WTC11 (cell line): ENCODE results near the gene TRAF7. TPM values are rescaled to one million over a fixed set of nuclear protein-coding genes. Genes with fewer than 3 reads are reported as not detected.
A peak's percentile ranks its signal among the peaks of the same experiment; 100 is the strongest.

Experiments used
- ATAC-seq: fragments of 200-7000 bp; cut with Tn5 transposase; 2 replicates; pipeline ENCODE4 v1.10.0; 2021; ENCODE audit warnings: mild to moderate bottlenecking, moderate library complexity
- CTCF ChIA-PET: fragments of 300-600 bp; sonication (Branson Sonifier 250); formaldehyde crosslinking; loops from one replicate; lab custom pipeline; 2021; ENCODE audit warnings: antibody characterized with exemption; lab: Charles Lee
- POLR2A ChIA-PET: fragments of 350-600 bp; sonication (Branson Sonifier 250); formaldehyde crosslinking; loops from one replicate; lab custom pipeline; 2021; ENCODE audit warnings: antibody characterized with exemption; lab: Charles Lee
- DNase-seq: peaks from one replicate; pipeline ENCODE4 v3.0.0; 2021; ENCODE audit warnings: low spot score
- H3K27ac Mint-ChIP-seq: 2 replicates; pipeline ENCODE4 v1.8.0; 2021; ENCODE audit warnings: mixed read lengths
- H3K27me3 Mint-ChIP-seq: 2 replicates; pipeline ENCODE4 v1.8.0; 2021; ENCODE audit warnings: low read depth, mild to moderate bottlenecking, moderate library complexity, mixed read lengths
- H3K36me3 Mint-ChIP-seq: 2 replicates; pipeline ENCODE4 v1.8.0; 2021; ENCODE audit warnings: mixed read lengths
- H3K4me1 Mint-ChIP-seq: 2 replicates; pipeline ENCODE4 v1.8.0; 2022; ENCODE audit warnings: mixed read lengths
- H3K4me3 Mint-ChIP-seq: 2 replicates; pipeline ENCODE4 v1.8.0; 2021; ENCODE audit warnings: mild to moderate bottlenecking, moderate library complexity, mixed read lengths
- H3K9me3 Mint-ChIP-seq: 2 replicates; pipeline ENCODE4 v1.8.0; 2021; ENCODE audit warnings: mixed read lengths
- ARID4B ChIP-seq: sonication (generic); formaldehyde crosslinking; IDR thresholded peaks from 2 replicates; pipeline ENCODE4 v1.8.0; 2023; ENCODE audit warnings: missing genetic modification reagents, mild to moderate bottlenecking, borderline replicate concordance
- ATF1 ChIP-seq: sonication (generic); formaldehyde crosslinking; IDR thresholded peaks from 2 replicates; pipeline ENCODE4 v1.8.1; 2023; ENCODE audit warnings: mild to moderate bottlenecking, moderate library complexity, missing genetic modification reagents
- CBFB ChIP-seq: sonication (generic); formaldehyde crosslinking; IDR thresholded peaks from 2 replicates; pipeline ENCODE4 v1.8.1; 2022; ENCODE audit warnings: mild to moderate bottlenecking, low read depth, missing genetic modification reagents
- CDX4 ChIP-seq: fragments of 250-450 bp; sonication (Bioruptor Pico); IDR thresholded peaks from 2 replicates; pipeline ENCODE4 v1.9.0; 2021; ENCODE audit warnings: moderate library complexity, mild to moderate bottlenecking, inconsistent platforms, borderline replicate concordance
- ELF4 ChIP-seq: sonication (generic); formaldehyde crosslinking; IDR thresholded peaks from 2 replicates; pipeline ENCODE4 v1.8.1; 2022; ENCODE audit warnings: low read depth, mild to moderate bottlenecking, moderate library complexity, missing genetic modification reagents
- FOXJ3 ChIP-seq: sonication (generic); formaldehyde crosslinking; IDR thresholded peaks from 2 replicates; pipeline ENCODE4 v1.9.0; 2021; ENCODE audit warnings: missing genetic modification reagents, mild to moderate bottlenecking, borderline replicate concordance
- JAZF1 ChIP-seq: fragments of 250-450 bp; sonication (Bioruptor Pico); IDR thresholded peaks from 2 replicates; pipeline ENCODE4 v1.9.0; 2021; ENCODE audit warnings: moderate library complexity, mild to moderate bottlenecking, inconsistent platforms
- KAT7 ChIP-seq: sonication (generic); formaldehyde crosslinking; IDR thresholded peaks from 2 replicates; pipeline ENCODE4 v1.8.1; 2023; ENCODE audit warnings: missing genetic modification reagents, mild to moderate bottlenecking, borderline replicate concordance
- MLX ChIP-seq: sonication (generic); formaldehyde crosslinking; IDR thresholded peaks from 2 replicates; pipeline ENCODE4 v1.8.1; 2023; ENCODE audit warnings: mild to moderate bottlenecking, missing genetic modification reagents, moderate library complexity
- NFATC4 ChIP-seq: fragments of 250-450 bp; sonication (Bioruptor Pico); IDR thresholded peaks from 2 replicates; pipeline ENCODE4 v1.9.0; 2021; ENCODE audit warnings: mild to moderate bottlenecking
- NFE2L1 ChIP-seq: sonication (generic); formaldehyde crosslinking; IDR thresholded peaks from 2 replicates; pipeline ENCODE4 v1.8.1; 2023; ENCODE audit warnings: missing genetic modification reagents
- NFYB ChIP-seq: sonication (generic); formaldehyde crosslinking; conservative IDR thresholded peaks from 2 replicates; pipeline ENCODE4 v1.8.0; 2022; ENCODE audit warnings: low read depth, missing genetic modification reagents
- NR2C2 ChIP-seq: sonication (generic); formaldehyde crosslinking; IDR thresholded peaks from 2 replicates; pipeline ENCODE4 v1.8.0; 2022; ENCODE audit warnings: mild to moderate bottlenecking, missing genetic modification reagents
- TCF7 ChIP-seq: sonication (generic); formaldehyde crosslinking; IDR thresholded peaks from 2 replicates; pipeline ENCODE4 v1.8.0; 2022; ENCODE audit warnings: mild to moderate bottlenecking, low read depth, missing genetic modification reagents, moderate library complexity
- ZBTB21 ChIP-seq: sonication (generic); formaldehyde crosslinking; IDR thresholded peaks from 2 replicates; pipeline ENCODE4 v1.8.1; 2023; ENCODE audit warnings: mild to moderate bottlenecking, missing genetic modification reagents, borderline replicate concordance
- ZNF396 ChIP-seq: fragments of 250-450 bp; sonication (Bioruptor Pico); IDR thresholded peaks from 2 replicates; pipeline ENCODE4 v1.8.0; 2021; ENCODE audit warnings: mild to moderate bottlenecking, moderate library complexity, borderline replicate concordance
- ZNF416 ChIP-seq: fragments of 250-450 bp; sonication (Bioruptor Pico); IDR thresholded peaks from 2 replicates; pipeline ENCODE4 v1.9.0; 2021; ENCODE audit warnings: mild to moderate bottlenecking, inconsistent platforms
- ZSCAN18 ChIP-seq: fragments of 250-450 bp; sonication (Bioruptor Pico); IDR thresholded peaks from 2 replicates; pipeline ENCODE4 v2.1.2; 2022; ENCODE audit warnings: mild to moderate bottlenecking, moderate library complexity
- total RNA-seq: library from RNA; stranded (reverse); gene quantifications from 3 replicates; pipeline ENCODE4 v1.2.3, GENCODE V29; 2021
- TF ChIP-seq, protein P1 (sequence below): sonication (generic); formaldehyde crosslinking; IDR thresholded peaks from 2 replicates; pipeline ENCODE4 v1.8.1; 2023; ENCODE audit warnings: mild to moderate bottlenecking, missing genetic modification reagents, moderate library complexity

The TRAF7 gene
- total RNA-seq, 1 experiment from 2014 or later = 148 TPM

- TF ChIP-seq NR2C2 (CRISPR knock-in tag) (no peak), TCF7 (CRISPR knock-in tag) (no peak), ARID4B (CRISPR knock-in tag) (no peak)
- TF ChIP-seq, protein P1, sequence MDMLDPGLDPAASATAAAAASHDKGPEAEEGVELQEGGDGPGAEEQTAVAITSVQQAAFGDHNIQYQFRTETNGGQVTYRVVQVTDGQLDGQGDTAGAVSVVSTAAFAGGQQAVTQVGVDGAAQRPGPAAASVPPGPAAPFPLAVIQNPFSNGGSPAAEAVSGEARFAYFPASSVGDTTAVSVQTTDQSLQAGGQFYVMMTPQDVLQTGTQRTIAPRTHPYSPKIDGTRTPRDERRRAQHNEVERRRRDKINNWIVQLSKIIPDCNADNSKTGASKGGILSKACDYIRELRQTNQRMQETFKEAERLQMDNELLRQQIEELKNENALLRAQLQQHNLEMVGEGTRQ (CRISPR knock-in tag) = no peak
These were observed 25.7 kb downstream of the TRAF7 start (continued) for GRCh38 chr16:2180962-2181923.

GRCh38 chr16:2181952-2182351 lies 26.4 kb downstream of the TRAF7 start:
- peak overlapping the region; percentile 51; the same call in 1 of the 2 replicates for H3K27ac Mint-ChIP-seq
- TF ChIP-seq ARID4B (CRISPR knock-in tag) (no peak), CBFB (CRISPR knock-in tag) (no peak), KAT7 (CRISPR knock-in tag) (no peak), ZNF416 (CRISPR knock-in tag) (no peak), ZBTB21 (CRISPR knock-in tag) (no peak), NFE2L1 (CRISPR knock-in tag) (no peak), FOXJ3 (CRISPR knock-in tag) (no peak), ZNF396 (CRISPR knock-in tag) (no peak), JAZF1 (CRISPR knock-in tag) (no peak), ZSCAN18 (CRISPR knock-in tag) (no peak), NFYB (CRISPR knock-in tag) (no peak), ATF1 (CRISPR knock-in tag) (no peak), ELF4 (no peak), CDX4 (no peak), MLX (CRISPR knock-in tag) (no peak), NFATC4 (CRISPR knock-in tag) (no peak)

More at GRCh38 chr16:2181952-2182351, 26.4 kb downstream of the TRAF7 start:
- Mint-ChIP-seq H3K9me3 (no peaks in the 10 kb centered on the region), H3K4me1 (0 out of 2 replicates have a peak, but pooled peaks cover 3% of the 10 kb centered on the region), H3K4me3 (no peak overlapping the region), H3K27me3 (no peaks in the 10 kb centered on the region), H3K36me3 (no peaks in the 10 kb centered on the region)
- ATAC-seq (no peak), DNase-seq (no peak)
- CTCF ChIA-PET = interaction anchor here (5.7 kb wide), 1 partner anchor 12 kb away, joined by 24 read pairs; no protein-coding TSS in a partner anchor
- POLR2A ChIA-PET = interaction anchor here (0.9 to 1.3 kb wide), 2 partner anchors 27 to 44 kb away, joined by 4 to 5 read pairs; partner anchors contain the start of gene TRAF7
